ENCODE results near the gene DLGAP1. TPM values are rescaled to one million over a fixed set of nuclear protein-coding genes. Genes with fewer than 3 reads are reported as not detected.
"Not testable (repeated sequence)": the region's sequence is repeated elsewhere in the genome, so short reads cannot be mapped to it uniquely, and the experiment has no call there.

DLGAP1 gene
- total RNA-seq: 1 to 10 TPM in 1 of 4 donors, under 1 TPM in 3; 0.22 to 1.5 (median 0.56) TPM

GRCh38 chr18:4455113-4455811, at the start of gene DLGAP1:
TSS of gene DLGAP1 (minus strand) at chr18:4455307.
- no peaks in the 10 kb centered on the region for H3K36me3 ChIP-seq
- no peaks in the 10 kb centered on the region for H3K9me3 ChIP-seq
- peak; percentile 71 for ATAC-seq
- WGBS, 2 donors (ENCODE audit: low coverage in 1 of 2): 1 to 7% methylated on average over 7 to 11 of the region's 75 CpGs
- H3K27me3 ChIP-seq: peaks cover 68% of the 10 kb centered on the region
- TF ChIP-seq POLR2A (IDR thresholded peaks at IDR 0.05) (no peak), CTCF (IDR thresholded peaks at IDR 0.05) (no peak), EP300 (IDR thresholded peaks at IDR 0.05) (no peak), POLR2AphosphoS5 (IDR thresholded peaks at IDR 0.05) (no peak)
- peaks cover 0 to 22% (median 3%) of the 10 kb centered on the region in 3 donors for H3K4me1 ChIP-seq
- peak within 1 kb of the TSS in 1 of 2 donors; percentile 44 for H3K4me3 ChIP-seq
- no peak within 1 kb of the TSS for H3K27ac ChIP-seq

DNA sequence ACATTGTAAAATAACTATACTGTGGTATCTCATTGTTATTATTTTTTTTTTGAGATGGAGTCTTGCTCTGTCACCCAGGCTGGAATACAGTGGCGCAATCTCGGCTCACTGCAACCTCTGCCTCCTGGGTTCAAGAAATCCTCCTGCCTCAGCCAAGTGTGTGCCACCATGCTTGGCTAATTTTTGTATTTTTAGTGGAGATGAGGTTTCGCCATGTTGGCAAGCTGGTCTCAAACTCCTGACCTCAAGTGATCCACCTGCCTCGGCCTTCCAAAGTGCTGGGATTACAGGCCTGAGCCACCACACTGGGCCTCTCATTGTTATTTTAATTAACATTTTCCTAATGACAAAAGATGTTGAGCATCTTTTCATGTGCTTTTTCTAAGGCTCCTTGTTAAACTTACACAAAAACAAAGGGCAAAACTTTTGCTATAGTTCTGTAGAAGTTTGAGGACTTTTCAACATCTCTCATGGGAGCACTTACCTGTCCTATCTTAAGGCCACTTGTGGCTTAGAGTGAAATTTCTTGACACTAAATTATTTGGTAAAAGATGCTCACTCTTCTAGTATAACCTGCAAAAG, 39.7 kb upstream of the DLGAP1 start:
- not testable (repeated sequence) for ATAC-seq, H3K27me3 ChIP-seq, H3K36me3 ChIP-seq, H3K27ac ChIP-seq, H3K4me3 ChIP-seq, H3K4me1 ChIP-seq, H3K9me3 ChIP-seq
- 71 to 89% methylated on average over 1 to 4 of the region's 4 CpGs for WGBS, 2 donors (ENCODE audit: low coverage in 1 of 2)

- no peak overlapping the region for H3K27ac ChIP-seq
- H3K36me3 ChIP-seq: no peaks in the 10 kb centered on the region
- no peak for ATAC-seq
- WGBS, 2 donors (ENCODE audit: low coverage in 1 of 2): 6 to 43% methylated on average over 3 of the region's 3 CpGs
- H3K4me1 ChIP-seq: no peaks in the 10 kb centered on the region
- no peak for TF ChIP-seq POLR2A (IDR thresholded peaks at IDR 0.05)
- TF ChIP-seq EP300 (IDR thresholded peaks at IDR 0.05): no peak
- TF ChIP-seq CTCF (IDR thresholded peaks at IDR 0.05): no peak
- TF ChIP-seq POLR2AphosphoS5 (IDR thresholded peaks at IDR 0.05): no peak
- no peaks in the 10 kb centered on the region for H3K27me3 ChIP-seq
- no peak overlapping the region for H3K4me3 ChIP-seq
- H3K9me3 ChIP-seq: no peaks in the 10 kb centered on the region
Observed at GRCh38 chr18:4468511-4468910, 13.4 kb upstream of the DLGAP1 start.

- no peaks in the 10 kb centered on the region for H3K9me3 ChIP-seq
- peaks cover 0 to 22% (median 3%) of the 10 kb centered on the region in 3 donors for H3K4me1 ChIP-seq
- peak overlapping the region in 1 of 2 donors; percentile 44 for H3K4me3 ChIP-seq
- TF ChIP-seq POLR2A (IDR thresholded peaks at IDR 0.05) (no peak), POLR2AphosphoS5 (IDR thresholded peaks at IDR 0.05) (no peak), EP300 (IDR thresholded peaks at IDR 0.05) (no peak)
- no peak overlapping the region for H3K27ac ChIP-seq
- H3K36me3 ChIP-seq: no peaks in the 10 kb centered on the region
- H3K27me3 ChIP-seq: peaks cover 70% of the 10 kb centered on the region
- 0% methylated on average over 4 to 18 of the region's 65 CpGs for WGBS, 2 donors (ENCODE audit: low coverage in 1 of 2)
- peak; percentile 18 for ATAC-seq
Observed at GRCh38 chr18:4454537-4455112, 482 bp downstream of the DLGAP1 start.

GRCh38 chr18:4453874-4454536, 1.1 kb downstream of the DLGAP1 start:
- no peak for TF ChIP-seq POLR2A (IDR thresholded peaks at IDR 0.05)
- TF ChIP-seq CTCF (IDR thresholded peaks at IDR 0.05): no peak
- TF ChIP-seq EP300 (IDR thresholded peaks at IDR 0.05): no peak
- TF ChIP-seq POLR2AphosphoS5 (IDR thresholded peaks at IDR 0.05): no peak
- peak; percentile 30 for ATAC-seq
- H3K9me3 ChIP-seq: no peaks in the 10 kb centered on the region
- no peak overlapping the region for H3K27ac ChIP-seq
- H3K27me3 ChIP-seq: peaks cover 70% of the 10 kb centered on the region
- peak overlapping the region in 1 of 2 donors; percentile 44 for H3K4me3 ChIP-seq
- H3K4me1 ChIP-seq: peaks cover 0 to 22% (median 3%) of the 10 kb centered on the region in 3 donors
- 0 to 1% methylated on average over 13 to 20 of the region's 46 CpGs for WGBS, 2 donors (ENCODE audit: low coverage in 1 of 2)
- H3K36me3 ChIP-seq: no peaks in the 10 kb centered on the region

All from gastroesophageal sphincter (tissue), 4 donors.